Measurements from ENCODE around the gene EIF3F. TPM values are rescaled to one million over a fixed set of nuclear protein-coding genes. Genes with fewer than 3 reads are reported as not detected.

Gene EIF3F
- total RNA-seq, 1 donor from 2014 or later, result 155 TPM

Other genes starting within 250 kb of the EIF3F start
- gene OR5P2, start 190.4 kb upstream of the EIF3F start, total RNA-seq, result not detected
- gene OR5P3, start 156.5 kb upstream of the EIF3F start, total RNA-seq, result not detected
- not detected for gene OR10A6, start 56.1 kb upstream of the EIF3F start, total RNA-seq
- gene OR10A3, start 45.6 kb upstream of the EIF3F start, total RNA-seq, result not detected
- gene NLRP10, start 21.9 kb upstream of the EIF3F start, total RNA-seq, result not detected
- gene TUB, start 93.9 kb downstream of the EIF3F start, total RNA-seq, result 21.4 TPM
- gene RIC3, start 181.7 kb downstream of the EIF3F start, total RNA-seq, result 11.7 TPM

Data from Right ventricle myocardium inferior (tissue), 1 donor.